HG03575 (cell line): Measurements from ENCODE around the gene RPA1.

Experiments
- ATAC-seq: cut with Tn5 transposase; IDR thresholded peaks from one replicate; pipeline ENCODE4 v1.9.1; 2021; ENCODE audit not compliant: unreplicated experiment, insufficient number of reproducible peaks, low FRiP score; ENCODE audit errors: extremely low read depth

Gene RPA1

DNA sequence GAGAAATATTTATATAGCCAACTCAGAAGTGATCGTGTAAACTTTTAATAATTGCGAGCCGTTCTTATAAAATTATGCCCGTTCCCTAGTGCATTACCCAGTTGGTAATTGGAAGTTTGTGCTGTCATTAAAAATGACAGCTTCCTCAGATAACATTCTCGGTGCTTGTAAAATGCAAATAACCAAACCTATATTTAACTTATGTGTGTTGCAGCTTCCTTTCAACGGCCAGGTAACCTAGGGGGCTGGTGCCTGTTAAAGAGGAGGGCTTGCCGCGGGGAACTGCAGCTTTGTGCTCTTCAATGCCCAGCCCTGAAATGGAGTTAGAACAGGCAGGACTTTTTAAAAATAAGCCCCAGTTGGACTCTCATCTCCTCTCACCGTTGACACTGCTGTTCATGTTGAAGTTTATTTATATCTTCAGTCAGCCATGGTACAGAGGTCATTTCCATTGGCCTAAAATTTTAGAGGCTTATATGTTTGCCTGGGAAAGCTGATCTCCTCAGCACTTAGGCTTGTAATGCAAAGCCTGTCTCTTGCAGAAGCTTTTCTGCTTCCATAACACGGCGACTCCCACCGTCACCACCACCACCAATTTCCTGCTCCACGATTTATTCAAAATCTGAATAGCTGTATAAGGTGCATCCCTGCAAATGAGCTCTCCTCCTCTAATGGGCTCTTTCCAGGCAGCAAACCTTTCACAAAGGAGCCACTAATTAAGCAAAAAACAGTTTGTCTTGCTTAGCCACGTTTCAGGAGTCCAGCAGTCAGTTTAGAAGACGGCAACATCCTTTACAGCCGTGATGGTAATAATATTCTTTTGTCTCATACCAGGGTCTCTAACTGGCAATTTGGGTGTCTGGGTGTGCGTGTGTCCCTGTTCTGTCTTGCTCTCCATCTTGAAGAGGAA is 74.7 kb downstream of the RPA1 start:
- ATAC-seq, result no peak

GRCh38 chr17:1905190-1905913 is 75.5 kb downstream of the RPA1 start:
- no peak for ATAC-seq

GRCh38 chr17:1906662-1907101 is 76.9 kb downstream of the RPA1 start:
- no peak for ATAC-seq

GRCh38 chr17:1907216-1907631 is 77.4 kb downstream of the RPA1 start:
- ATAC-seq, result no peak

DNA sequence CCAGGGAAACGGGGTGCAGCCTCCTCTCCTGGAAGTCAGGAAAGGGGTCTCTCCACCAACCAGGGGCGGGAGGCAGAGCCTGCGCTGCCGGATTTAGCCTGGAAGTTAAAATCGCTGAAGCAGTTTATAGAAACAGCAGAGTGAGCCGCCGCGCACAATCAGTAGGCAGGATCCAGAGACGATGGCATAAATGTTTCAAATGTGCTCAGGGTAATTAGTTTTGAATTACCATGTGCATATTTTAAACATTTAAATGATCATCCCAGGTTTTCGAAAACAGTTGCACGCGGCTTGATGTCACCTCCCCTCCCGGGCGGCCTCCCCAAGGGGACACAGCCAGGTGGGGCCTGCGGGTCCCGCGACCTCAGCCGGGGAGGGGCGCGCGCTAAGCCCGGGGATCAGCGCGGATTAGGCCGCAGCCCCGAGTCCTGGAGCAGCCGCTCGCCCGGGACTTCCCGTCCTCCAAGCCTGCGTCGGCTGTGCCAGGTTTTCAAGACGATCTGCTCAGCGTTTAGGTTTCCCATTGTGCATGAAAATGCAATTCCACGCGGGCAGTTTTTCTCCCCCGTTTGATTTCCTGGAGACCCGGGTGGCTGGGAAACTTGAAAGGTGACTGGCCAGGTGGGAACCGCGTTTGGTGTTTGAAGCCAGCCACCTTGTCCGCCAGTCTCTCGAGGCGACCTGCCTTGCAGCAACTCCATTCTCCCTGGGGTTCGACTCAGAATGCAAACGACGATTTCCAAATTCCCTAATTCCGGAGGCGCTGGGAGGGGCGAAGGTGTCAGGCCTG is 78.3 kb downstream of the RPA1 start:
- ATAC-seq, result no peak

GRCh38 chr17:1908699-1909309 is 79.0 kb downstream of the RPA1 start:
- ATAC-seq, result no peak

DNA sequence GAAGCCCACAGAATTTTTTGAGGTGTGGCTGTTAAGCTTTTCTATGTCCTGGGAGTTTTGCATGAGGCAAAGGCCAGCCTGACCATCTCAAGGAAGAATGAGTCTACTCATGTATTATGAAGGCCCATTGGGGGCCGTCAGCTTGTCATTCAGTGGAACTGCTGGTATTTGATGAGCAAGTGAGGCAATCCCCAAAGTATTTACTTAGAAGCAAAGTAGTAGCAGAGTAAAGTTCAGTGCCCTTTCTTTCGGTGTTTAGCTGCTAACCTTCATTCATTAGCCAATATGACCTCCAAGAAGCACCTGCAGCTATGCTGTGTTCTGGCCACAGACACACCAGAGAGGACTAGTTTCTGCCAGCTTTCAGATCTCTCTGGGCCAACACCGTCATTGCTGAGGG is 80.2 kb downstream of the RPA1 start:
- no peak for ATAC-seq

DNA sequence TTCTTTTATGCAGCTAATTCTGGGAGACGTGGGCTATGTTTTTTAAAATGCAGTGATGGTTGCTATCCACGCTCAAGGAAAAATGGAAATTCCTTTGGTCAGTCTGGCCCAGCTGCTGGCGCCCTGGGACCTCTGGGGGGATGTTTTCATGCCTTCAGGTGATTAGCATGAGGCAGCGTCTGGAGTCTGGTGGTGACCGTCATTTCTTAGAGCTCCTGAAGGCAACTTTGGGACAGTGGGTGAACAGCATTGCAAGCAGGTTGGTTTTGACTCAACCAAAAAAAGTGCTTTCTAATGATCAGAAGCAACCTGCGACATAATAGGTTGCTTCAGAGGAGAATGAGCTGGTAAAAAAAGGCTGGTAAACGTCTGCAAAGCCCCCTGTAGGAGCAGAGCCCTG is 82.3 kb downstream of the RPA1 start:
- ATAC-seq, result no peak

GRCh38 chr17:1913702-1914101 is 83.9 kb downstream of the RPA1 start:
- no peak for ATAC-seq

DNA sequence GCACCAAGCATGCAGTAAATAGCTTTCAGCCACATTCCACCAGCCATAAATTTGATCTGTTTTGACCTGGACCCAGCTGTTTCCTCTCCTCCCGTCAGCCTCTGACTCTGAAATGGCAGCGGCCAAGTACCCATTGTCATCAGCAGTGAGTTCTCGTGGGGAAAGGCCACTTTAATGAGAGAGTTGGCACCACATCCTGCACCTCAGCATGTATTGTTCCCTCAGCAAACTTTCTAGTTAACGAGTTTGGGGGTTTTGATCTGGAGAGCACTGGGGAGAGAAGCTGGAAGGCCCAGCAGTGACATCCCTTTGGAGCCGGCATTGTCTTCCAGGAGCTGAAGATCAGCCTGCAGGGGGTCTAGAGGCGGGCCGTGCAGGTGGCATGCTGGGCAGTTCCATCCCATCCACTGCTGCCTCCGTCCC is 84.9 kb downstream of the RPA1 start:
- no peak for ATAC-seq

DNA sequence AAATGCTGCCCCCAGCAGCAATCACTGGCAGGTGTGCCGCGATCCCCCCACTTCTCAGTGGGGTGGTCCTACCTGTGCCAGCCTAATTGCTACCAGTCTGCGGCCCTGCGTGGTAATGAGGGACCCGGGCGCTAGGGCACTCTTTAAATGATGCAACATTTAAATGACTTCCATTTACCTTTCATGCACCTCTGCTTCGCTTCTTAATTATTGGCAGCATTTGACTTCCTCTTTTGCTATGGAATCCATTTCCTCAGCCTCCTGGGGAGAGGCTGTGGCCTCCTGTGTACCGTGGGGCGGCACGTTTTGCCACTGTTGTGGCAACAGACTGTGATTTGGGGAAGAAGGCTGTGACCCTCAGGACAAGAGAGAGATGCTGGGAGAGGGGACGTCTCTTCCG is 86.1 kb downstream of the RPA1 start:
- no peak for ATAC-seq

GRCh38 chr17:1916316-1916715 is 86.5 kb downstream of the RPA1 start:
- no peak for ATAC-seq

- no peak for ATAC-seq
These were observed 87.3 kb downstream of the RPA1 start for GRCh38 chr17:1916963-1917715.

GRCh38 chr17:1918346-1919162 is 88.7 kb downstream of the RPA1 start:
- ATAC-seq, result no peak

DNA sequence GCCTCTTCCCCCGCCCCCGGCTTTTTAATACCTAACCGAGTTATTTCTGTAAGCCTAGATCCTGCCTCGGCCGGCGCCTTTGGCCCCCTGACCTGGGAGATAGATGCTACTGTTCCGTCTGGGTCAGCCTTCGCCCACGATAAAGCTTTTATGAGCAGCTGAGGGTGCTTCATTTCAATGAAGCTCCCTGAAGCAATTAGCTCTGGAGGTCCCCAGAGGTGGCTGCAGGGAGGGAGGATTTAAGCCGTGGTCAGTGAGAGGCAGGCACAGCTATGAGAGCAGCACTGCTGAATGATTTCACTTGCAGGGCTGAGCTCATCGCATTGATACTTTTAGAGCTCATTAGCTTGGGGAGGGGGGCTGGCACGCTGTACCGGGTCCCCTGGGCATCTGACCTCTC is 89.4 kb downstream of the RPA1 start:
- no peak for ATAC-seq

DNA sequence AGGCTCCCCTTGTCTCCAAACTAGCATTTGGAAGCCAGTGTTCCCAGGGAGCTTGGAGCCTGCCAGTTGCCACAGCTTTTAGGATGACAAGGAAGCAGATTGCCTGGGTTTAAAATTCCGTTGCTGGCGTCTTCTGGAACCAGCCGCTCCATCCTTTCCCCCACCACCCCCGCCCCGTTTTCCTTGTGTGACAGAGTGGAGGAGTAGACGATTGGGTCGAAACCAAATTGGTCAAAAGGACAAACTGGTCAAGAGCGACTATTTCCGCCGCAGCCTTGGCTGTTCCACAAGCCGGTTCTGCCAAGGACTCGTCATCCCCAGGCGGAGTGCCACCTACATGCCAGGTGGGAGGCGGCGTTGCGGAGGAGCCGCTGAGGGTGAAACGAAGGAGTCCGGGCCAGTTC is 91.1 kb downstream of the RPA1 start:
- ATAC-seq, result no peak

DNA sequence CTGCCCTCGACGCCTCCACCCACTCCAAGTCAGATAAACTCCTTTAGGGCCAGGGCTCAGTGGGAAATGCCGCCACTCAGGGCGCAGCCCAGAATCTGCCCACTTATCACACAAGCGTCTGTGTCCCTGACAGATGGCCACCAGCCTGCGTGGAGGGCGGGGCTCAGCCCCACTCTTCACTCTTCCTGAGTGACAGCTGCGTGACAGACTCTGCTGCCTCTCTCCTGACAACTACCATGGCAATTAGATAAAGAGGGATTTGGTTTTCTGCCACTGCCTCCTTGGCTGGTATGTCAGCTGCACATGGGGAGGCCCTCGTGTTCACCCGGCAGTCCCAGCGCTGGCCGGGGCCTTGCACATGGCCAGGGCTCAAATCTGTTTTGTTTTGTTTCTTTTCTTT is 99.2 kb downstream of the RPA1 start:
- no peak for ATAC-seq

DNA sequence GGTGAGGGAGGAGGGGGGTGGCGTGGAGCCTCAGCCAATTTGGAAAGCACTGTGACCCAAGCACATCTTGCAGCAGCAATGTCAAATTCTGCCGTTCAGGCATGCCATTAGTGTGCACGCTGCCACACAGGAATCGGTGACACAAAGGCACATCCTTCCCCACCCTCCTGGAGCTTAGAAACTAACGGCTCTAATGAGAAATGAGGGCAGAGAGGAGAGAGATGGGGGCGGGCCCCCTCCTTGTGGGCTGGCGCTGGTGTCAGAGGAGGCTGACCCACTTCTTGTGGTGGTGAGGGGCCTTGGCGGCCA is 100.5 kb downstream of the RPA1 start:
- no peak for ATAC-seq
